Esophagus muscularis mucosa (tissue), 4 donors: ENCODE results near the gene BAMBI.

Experiments
- CTCF ChIP-seq, 3 experiments: fragments of 200-600 bp in 2 of 3; fragments of 450-650 bp in 1 of 3; sonication (generic) in 2 of 3; IDR thresholded peaks; one replicate each; pipeline ENCODE4 v1.5.1; 2017 to 2019; ENCODE audit warnings: antibody characterized with exemption in 3 of 3, mild to moderate bottlenecking in 2 of 3, moderate library complexity in 1 of 3
- EP300 ChIP-seq: sonication (generic); formaldehyde crosslinking; IDR thresholded peaks from one replicate; pipeline ENCODE4 v1.6.1; 2017; ENCODE audit warnings: antibody characterized with exemption
- POLR2A ChIP-seq: fragments of 450-650 bp; IDR thresholded peaks from one replicate; pipeline ENCODE4 v1.6.1; 2017; ENCODE audit warnings: antibody characterized with exemption, moderate library complexity, mild to moderate bottlenecking, low read depth
- POLR2AphosphoS5 ChIP-seq, 2 donors: sonication (generic); formaldehyde crosslinking; IDR thresholded peaks; one replicate each; pipeline ENCODE4 v1.6.1; 2017; ENCODE audit warnings: antibody characterized with exemption in 2 of 2

GRCh38 chr10:28663576-28664368 is 13.5 kb upstream of the BAMBI start:
- TF ChIP-seq CTCF (IDR thresholded peaks at IDR 0.05) = peak; percentile 92 to 97 (median 94)
- TF ChIP-seq POLR2AphosphoS5 (IDR thresholded peaks at IDR 0.05) = peak in 1 of 2 donors; percentile 61
- no peak for TF ChIP-seq POLR2A
- TF ChIP-seq EP300 = no peak
